Breast epithelium (tissue), 4 donors: ENCODE results near the gene OBSCN. TPM values are rescaled to one million over a fixed set of nuclear protein-coding genes. Genes with fewer than 3 reads are reported as not detected.

Source experiments
- DNase-seq, 2 donors: peaks; one replicate each; pipeline ENCODE4 v3.0.0-alpha.2; 2019; ENCODE audit warnings: low spot score in 2 of 2
- H3K27ac ChIP-seq, 2 donors: fragments of 200-600 bp; sonication (generic) in 1 of 2; one replicate each; pipeline ENCODE4 v1.5.1; 2016 to 2019; ENCODE audit warnings: mild to moderate bottlenecking in 1 of 2
- H3K27me3 ChIP-seq, 2 donors: fragments of 200-600 bp; sonication (generic) in 1 of 2; one replicate each; pipeline versions ENCODE4 v1.5.1 to v1.6.0; 2017 to 2019; ENCODE audit warnings: control low read depth in 1 of 2, mild to moderate bottlenecking in 1 of 2
- H3K36me3 ChIP-seq: fragments of 200-600 bp; one replicate; pipeline ENCODE4 v1.5.1; 2019
- H3K4me1 ChIP-seq, 2 donors: fragments of 200-600 bp; sonication (generic); one replicate each; pipeline ENCODE4 v1.5.1; 2016 to 2019; ENCODE audit warnings: control low read depth in 1 of 2
- H3K4me3 ChIP-seq, 3 donors: fragments of 200-600 bp; sonication (generic); 1 replicate in 2 of 3; 2 replicates in 1 of 3; pipeline ENCODE4 v1.5.1; 2016 to 2019; ENCODE audit warnings: mild to moderate bottlenecking in 3 of 3, moderate library complexity in 2 of 3
- H3K9me3 ChIP-seq, 2 donors: fragments of 200-600 bp; sonication (generic) in 1 of 2; one replicate each; pipeline ENCODE4 v1.5.1; 2016 to 2019; ENCODE audit warnings: control low read depth in 1 of 2
- CTCF ChIP-seq, 3 donors: fragments of 450-650 bp; IDR thresholded peaks; one replicate each; pipeline ENCODE4 v1.5.1; 2016 to 2017; ENCODE audit warnings: antibody characterized with exemption in 3 of 3, mild to moderate bottlenecking in 3 of 3, moderate library complexity in 3 of 3
- POLR2A ChIP-seq: fragments of 450-650 bp; IDR thresholded peaks from one replicate; pipeline ENCODE4 v1.6.1; 2016; ENCODE audit warnings: antibody characterized with exemption, mild to moderate bottlenecking, moderate library complexity
- POLR2AphosphoS5 ChIP-seq, 3 donors: sonication (generic); formaldehyde crosslinking; IDR thresholded peaks; one replicate each; pipeline ENCODE4 v1.6.1; 2017; ENCODE audit warnings: antibody characterized with exemption in 3 of 3
- intact Hi-C: fragments of 100-400 bp; cut with DNase I; formaldehyde crosslinking; loops from one replicate; pipeline ENCODE4 v1.15.1; 2023; ENCODE audit warnings: low total_unique reads
- total RNA-seq, 3 donors: library from RNA; depleted of rRNA; stranded (reverse); fragments of >200 nt; gene quantifications; one replicate each; pipeline ENCODE4 v1.1.0, GENCODE V29; 2016

Gene OBSCN
- total RNA-seq, 3 donors from 2014 or later: 3.0 to 40.0 (median 27.9) TPM

GRCh38 chr1:228319352-228320088, 111.7 kb downstream of the OBSCN start:
- Histone ChIP-seq H3K36me3 (peaks cover 10% of the 10 kb centered on the region), H3K27ac (no peak overlapping the region), H3K4me1 (no peaks in the 10 kb centered on the region), H3K27me3 (no peaks in the 10 kb centered on the region), H3K9me3 (peaks cover 0 to 11% of the 10 kb centered on the region in 2 donors), H3K4me3 (no peak overlapping the region)
- intact Hi-C loops: no loop called here
- no peak for DNase-seq
- no peak for TF ChIP-seq CTCF (IDR thresholded peaks at IDR 0.05)
- no peak for TF ChIP-seq POLR2AphosphoS5 (IDR thresholded peaks at IDR 0.05)
- no peak for TF ChIP-seq POLR2A

GRCh38 chr1:228320394-228320793, 112.5 kb downstream of the OBSCN start:
- intact Hi-C loops: no loop called here
- peaks cover 10% of the 10 kb centered on the region for H3K36me3 ChIP-seq
- no peak for TF ChIP-seq CTCF (IDR thresholded peaks at IDR 0.05)
- TF ChIP-seq POLR2A: no peak
- TF ChIP-seq POLR2AphosphoS5 (IDR thresholded peaks at IDR 0.05): no peak
- peaks cover 5 to 17% of the 10 kb centered on the region in 2 donors for H3K9me3 ChIP-seq
- H3K27ac ChIP-seq: no peak overlapping the region
- no peak overlapping the region for H3K4me3 ChIP-seq
- H3K27me3 ChIP-seq: no peaks in the 10 kb centered on the region
- H3K4me1 ChIP-seq: no peaks in the 10 kb centered on the region
- DNase-seq: no peak

- Histone ChIP-seq H3K9me3 (peaks cover 5 to 17% of the 10 kb centered on the region in 2 donors), H3K27me3 (no peaks in the 10 kb centered on the region), H3K4me1 (no peaks in the 10 kb centered on the region), H3K4me3 (no peak overlapping the region), H3K36me3 (peaks cover 11% of the 10 kb centered on the region), H3K27ac (no peak overlapping the region)
- DNase-seq: no peak
- no peak for TF ChIP-seq CTCF (IDR thresholded peaks at IDR 0.05)
- no peak for TF ChIP-seq POLR2AphosphoS5 (IDR thresholded peaks at IDR 0.05)
- TF ChIP-seq POLR2A: no peak
- intact Hi-C loops: no loop called here
Measured at GRCh38 chr1:228321435-228321834, 113.6 kb downstream of the OBSCN start.

GRCh38 chr1:228321895-228322294, 114.1 kb downstream of the OBSCN start:
- no peak for DNase-seq
- no peaks in the 10 kb centered on the region for H3K27me3 ChIP-seq
- intact Hi-C loops: no loop called here
- TF ChIP-seq CTCF (IDR thresholded peaks at IDR 0.05): no peak
- TF ChIP-seq POLR2AphosphoS5 (IDR thresholded peaks at IDR 0.05): no peak
- TF ChIP-seq POLR2A: no peak
- H3K9me3 ChIP-seq: peaks cover 5 to 17% of the 10 kb centered on the region in 2 donors
- H3K4me3 ChIP-seq: no peak overlapping the region
- H3K36me3 ChIP-seq: peaks cover 15% of the 10 kb centered on the region
- H3K4me1 ChIP-seq: no peaks in the 10 kb centered on the region
- H3K27ac ChIP-seq: no peak overlapping the region

GRCh38 chr1:228323401-228323800, 115.6 kb downstream of the OBSCN start:
- Histone ChIP-seq H3K36me3 (peaks cover 15% of the 10 kb centered on the region), H3K4me3 (no peak overlapping the region), H3K9me3 (peaks cover 5 to 17% of the 10 kb centered on the region in 2 donors), H3K4me1 (no peaks in the 10 kb centered on the region), H3K27ac (no peak overlapping the region), H3K27me3 (no peaks in the 10 kb centered on the region)
- DNase-seq: no peak
- intact Hi-C loops: no loop called here
- no peak for TF ChIP-seq POLR2AphosphoS5 (IDR thresholded peaks at IDR 0.05)
- no peak for TF ChIP-seq CTCF (IDR thresholded peaks at IDR 0.05)
- TF ChIP-seq POLR2A: no peak
